GM23248 (cell line): ENCODE results near the gene GALM. TPM values are rescaled to one million over a fixed set of nuclear protein-coding genes. Genes with fewer than 3 reads are reported as not detected.
A peak's percentile ranks its signal among the peaks of the same experiment; 100 is the strongest.

Experiments used
- DNase-seq: peaks from one replicate; pipeline ENCODE4 v3.0.0-alpha.2; 2015
- H2AFZ ChIP-seq: fragments of 200-600 bp; sonication (generic); 2 replicates; pipeline ENCODE4 v1.6.1; 2016; ENCODE audit warnings: antibody characterized with exemption
- H3F3A ChIP-seq: fragments of 200-600 bp; sonication (generic); 2 replicates; pipeline ENCODE4 v1.6.1; 2016; ENCODE audit warnings: mild to moderate bottlenecking, antibody characterized with exemption, mixed run types; ENCODE audit not compliant: insufficient read depth
- H3K27ac ChIP-seq: fragments of 200-600 bp; sonication (generic); 2 replicates; pipeline ENCODE4 v1.5.1; 2016; ENCODE audit warnings: mild to moderate bottlenecking
- H3K27me3 ChIP-seq: fragments of 200-600 bp; sonication (generic); replicated peaks from 2 replicates; pipeline ENCODE4 v1.6.1; 2016; ENCODE audit warnings: mild to moderate bottlenecking; ENCODE audit not compliant: insufficient read depth
- H3K36me3 ChIP-seq: fragments of 200-600 bp; sonication (generic); 2 replicates; pipeline ENCODE4 v1.6.1; 2016; ENCODE audit warnings: low read depth, mild to moderate bottlenecking
- H3K4me1 ChIP-seq: fragments of 200-600 bp; sonication (generic); 2 replicates; pipeline ENCODE4 v1.6.1; 2016; ENCODE audit warnings: mild to moderate bottlenecking; ENCODE audit not compliant: insufficient read depth
- H3K4me2 ChIP-seq: fragments of 200-600 bp; sonication (generic); one replicate; pipeline ENCODE4 v1.6.1; 2016; ENCODE audit warnings: mild to moderate bottlenecking; ENCODE audit not compliant: unreplicated experiment
- H3K4me3 ChIP-seq: fragments of 200-600 bp; sonication (generic); 2 replicates; pipeline ENCODE4 v1.5.1; 2016; ENCODE audit warnings: mild to moderate bottlenecking
- H3K79me2 ChIP-seq: fragments of 200-600 bp; sonication (generic); 2 replicates; pipeline ENCODE4 v1.6.1; 2016; ENCODE audit warnings: mild to moderate bottlenecking; ENCODE audit not compliant: insufficient read depth
- H3K9ac ChIP-seq: fragments of 200-600 bp; sonication (generic); 2 replicates; pipeline ENCODE4 v1.6.1; 2016; ENCODE audit warnings: mild to moderate bottlenecking
- H3K9me2 ChIP-seq: fragments of 200-600 bp; sonication (generic); 2 replicates; pipeline ENCODE4 v1.6.1; 2016; ENCODE audit warnings: mixed run types, mild to moderate bottlenecking, moderate library complexity; ENCODE audit not compliant: insufficient read depth
- H3K9me3 ChIP-seq: fragments of 200-600 bp; sonication (generic); one replicate; pipeline ENCODE4 v1.6.1; 2017; ENCODE audit warnings: low read depth
- H4K20me1 ChIP-seq: fragments of 200-600 bp; sonication (generic); 2 replicates; pipeline ENCODE4 v1.6.0; 2016; ENCODE audit not compliant: insufficient read depth
- EZH2 ChIP-seq: fragments of 200-600 bp; sonication (generic); IDR thresholded peaks from 2 replicates; pipeline ENCODE4 v1.6.1; 2018; ENCODE audit warnings: antibody characterized with exemption, mild to moderate bottlenecking; ENCODE audit not compliant: insufficient read depth, poor library complexity, severe bottlenecking
- EZH2phosphoT487 ChIP-seq: fragments of 200-600 bp; sonication (generic); IDR thresholded peaks from 2 replicates; pipeline ENCODE4 v1.6.1; 2018; ENCODE audit warnings: antibody characterized with exemption, moderate library complexity, mild to moderate bottlenecking, low read depth; ENCODE audit not compliant: insufficient read depth
- WGBS, 2 experiments: methylation state at CpG; one replicate each; pipeline ENCODE4 v1.1.6; 2015 to 2017; ENCODE audit warnings: low lambda C conversion rate in 2 of 2, low coverage in 1 of 2; ENCODE audit errors: missing lambda C conversion rate in 2 of 2; 5-methylcytosine and 5-hydroxymethylcytosine counted together
- in situ Hi-C: fragments of 300-500 bp; cut with MboI; formaldehyde crosslinking; loops from 2 replicates; pipeline ENCODE4 v1.15.0; 2020
- polyA plus RNA-seq: library from polyadenylated mRNA; unstranded; fragments of >200 nt; fragmentation: Nextera tagmentation; extraction: Ambion mirVana; gene quantifications from 2 replicates; pipeline ENCODE4 v1.2.1, GENCODE V29; 2016
- total RNA-seq: library from RNA; depleted of rRNA; stranded (reverse); fragments of >200 nt; shearing (Covaris generic); gene quantifications from 2 replicates; pipeline ENCODE4 v1.2.3, GENCODE V29; 2014

GALM gene
- total and polyA plus RNA-seq, 2 experiments from 2014 or later = 7.6 to 10.8 TPM

GRCh38 chr2:38648107-38648761, 17.7 kb upstream of the GALM start:
- Histone ChIP-seq H2AFZ (no peak overlapping the region), H3K4me1 (no peaks in the 10 kb centered on the region), H3F3A (no peaks in the 10 kb centered on the region), H3K4me2 (no peak overlapping the region), H3K79me2 (no peaks in the 10 kb centered on the region), H3K27me3 (no peaks in the 10 kb centered on the region; the same call in 1 of the 2 replicates), H4K20me1 (no peaks in the 10 kb centered on the region), H3K9me3 (no peaks in the 10 kb centered on the region), H3K27ac (no peak overlapping the region), H3K4me3 (no peak overlapping the region), H3K36me3 (no peaks in the 10 kb centered on the region), H3K9me2 (no peaks in the 10 kb centered on the region), H3K9ac (no peak overlapping the region)
- no peak for TF ChIP-seq EZH2
- 68 to 70% methylated on average over 7 of the region's 7 CpGs for WGBS, 2 experiments
- in situ Hi-C loops = no loop called here
- DNase-seq = peak; percentile 4

GRCh38 chr2:38649176-38649728, 16.7 kb upstream of the GALM start:
- Histone ChIP-seq H3K27me3 (no peaks in the 10 kb centered on the region; the same call in 1 of the 2 replicates), H3K4me3 (no peak overlapping the region), H3K27ac (no peak overlapping the region), H3K79me2 (no peaks in the 10 kb centered on the region), H3K36me3 (no peaks in the 10 kb centered on the region), H3K9me2 (no peaks in the 10 kb centered on the region), H3F3A (no peaks in the 10 kb centered on the region), H3K9ac (no peak overlapping the region), H2AFZ (no peak overlapping the region), H4K20me1 (no peaks in the 10 kb centered on the region), H3K4me1 (no peaks in the 10 kb centered on the region), H3K4me2 (no peak overlapping the region), H3K9me3 (no peaks in the 10 kb centered on the region)
- TF ChIP-seq EZH2 (no peak), EZH2phosphoT487 (no peak)
- in situ Hi-C loops = no loop called here
- WGBS, 2 experiments = 88 to 89% methylated on average over 12 of the region's 12 CpGs
- DNase-seq = no peak

- H3K9me2 ChIP-seq = no peaks in the 10 kb centered on the region
- H3K27ac ChIP-seq = no peak overlapping the region
- no peak overlapping the region for H2AFZ ChIP-seq
- WGBS, 2 experiments = 82 to 84% methylated on average over 6 of the region's 6 CpGs
- in situ Hi-C loops = no loop called here
- H3K9ac ChIP-seq = no peak overlapping the region
- H3K4me2 ChIP-seq = no peak overlapping the region
- no peaks in the 10 kb centered on the region for H3K4me1 ChIP-seq
- no peaks in the 10 kb centered on the region; the same call in 1 of the 2 replicates for H3K27me3 ChIP-seq
- H3F3A ChIP-seq = no peaks in the 10 kb centered on the region
- DNase-seq = no peak
- no peaks in the 10 kb centered on the region for H4K20me1 ChIP-seq
- H3K36me3 ChIP-seq = no peaks in the 10 kb centered on the region
- H3K79me2 ChIP-seq = no peaks in the 10 kb centered on the region
- TF ChIP-seq EZH2phosphoT487 (no peak), EZH2 (no peak)
- H3K4me3 ChIP-seq = no peak overlapping the region
- no peaks in the 10 kb centered on the region for H3K9me3 ChIP-seq
Observed at GRCh38 chr2:38650012-38650411, 15.9 kb upstream of the GALM start.

- H3K27me3 ChIP-seq = no peaks in the 10 kb centered on the region; the same call in 1 of the 2 replicates
- H3K9ac ChIP-seq = no peak overlapping the region
- no peak overlapping the region for H2AFZ ChIP-seq
- no peaks in the 10 kb centered on the region for H3K4me1 ChIP-seq
- no peaks in the 10 kb centered on the region for H3K36me3 ChIP-seq
- no peaks in the 10 kb centered on the region for H3K9me3 ChIP-seq
- H4K20me1 ChIP-seq = no peaks in the 10 kb centered on the region
- H3K27ac ChIP-seq = no peak overlapping the region
- DNase-seq = no peak
- H3K9me2 ChIP-seq = no peaks in the 10 kb centered on the region
- TF ChIP-seq EZH2 (no peak), EZH2phosphoT487 (no peak)
- no peak overlapping the region for H3K4me3 ChIP-seq
- H3K79me2 ChIP-seq = no peaks in the 10 kb centered on the region
- H3F3A ChIP-seq = no peaks in the 10 kb centered on the region
- 71 to 74% methylated on average over 2 of the region's 2 CpGs for WGBS, 2 experiments
- in situ Hi-C loops = no loop called here
- no peak overlapping the region for H3K4me2 ChIP-seq
Observed at GRCh38 chr2:38650717-38651116, 15.2 kb upstream of the GALM start.
